ENCODE measurements around the gene ZNF282.

Gene ZNF282

GRCh38 chr7:149199234-149199995, 4.1 kb downstream of the ZNF282 start:
- no peak for TF ChIP-seq CTCF (IDR thresholded peaks at IDR 0.05; ENCODE audit: low read length, missing control alignments)
- DNase-seq (ENCODE audit: low read depth): peak; percentile 43
- no peak overlapping the region for H3K4me3 ChIP-seq (replicated peaks; ENCODE audit: low read depth, low read length)

GRCh38 chr7:149202831-149203231, 7.5 kb downstream of the ZNF282 start:
- no peak for TF ChIP-seq CTCF (IDR thresholded peaks at IDR 0.05; ENCODE audit: low read length, missing control alignments)
- DNase-seq (ENCODE audit: low read depth): no peak
- H3K4me3 ChIP-seq (replicated peaks; ENCODE audit: low read depth, low read length): no peak overlapping the region

- no peak for TF ChIP-seq CTCF (IDR thresholded peaks at IDR 0.05; ENCODE audit: low read length, missing control alignments)
- DNase-seq (ENCODE audit: low read depth): no peak
- H3K4me3 ChIP-seq (replicated peaks; ENCODE audit: low read depth, low read length): no peak overlapping the region
Measured at GRCh38 chr7:149205690-149206381, 10.5 kb downstream of the ZNF282 start.

GRCh38 chr7:149207324-149208035, 12.1 kb downstream of the ZNF282 start:
- DNase-seq (ENCODE audit: low read depth): no peak
- H3K4me3 ChIP-seq (replicated peaks; ENCODE audit: low read depth, low read length): no peak overlapping the region
- TF ChIP-seq CTCF (IDR thresholded peaks at IDR 0.05; ENCODE audit: low read length, missing control alignments): no peak

- peak; percentile 84 for TF ChIP-seq CTCF (IDR thresholded peaks at IDR 0.05; ENCODE audit: low read length, missing control alignments)
- peak; percentile 79 for DNase-seq (ENCODE audit: low read depth)
- H3K4me3 ChIP-seq (replicated peaks; ENCODE audit: low read depth, low read length): no peak overlapping the region
Measured at GRCh38 chr7:149209518-149210269, 14.3 kb downstream of the ZNF282 start.

GRCh38 chr7:149210551-149210950, 15.2 kb downstream of the ZNF282 start:
- H3K4me3 ChIP-seq (replicated peaks; ENCODE audit: low read depth, low read length): no peak overlapping the region
- no peak for DNase-seq (ENCODE audit: low read depth)

More at GRCh38 chr7:149210551-149210950, 15.2 kb downstream of the ZNF282 start:
- no peak for TF ChIP-seq CTCF (IDR thresholded peaks at IDR 0.05; ENCODE audit: low read length, missing control alignments)
